Measurements from ENCODE around the gene THAP4.
"Not testable (repeated sequence)": the region's sequence is repeated elsewhere in the genome, so short reads cannot be mapped to it uniquely, and the experiment has no call there.

THAP4 gene

GRCh38 chr2:241665731-241666440, 28.9 kb upstream of the THAP4 start:
- DNase-seq (ENCODE audit: low spot score), result no peak

- not testable (repeated sequence) for DNase-seq (ENCODE audit: low spot score)
Observed at GRCh38 chr2:241662731-241663130, 25.8 kb upstream of the THAP4 start.

- no peak for DNase-seq (ENCODE audit: low spot score)
Observed at GRCh38 chr2:241660593-241661213, 23.7 kb upstream of the THAP4 start.

GRCh38 chr2:241659150-241659739, 22.3 kb upstream of the THAP4 start:
- peak; percentile 77 for DNase-seq (ENCODE audit: low spot score)

- no peak for DNase-seq (ENCODE audit: low spot score)
Observed at GRCh38 chr2:241658296-241658695, 21.3 kb upstream of the THAP4 start.

GRCh38 chr2:241657786-241658254, 20.9 kb upstream of the THAP4 start:
- DNase-seq (ENCODE audit: low spot score), result no peak

- DNase-seq (ENCODE audit: low spot score), result no peak
Observed at GRCh38 chr2:241656190-241656741, 19.3 kb upstream of the THAP4 start.

- DNase-seq (ENCODE audit: low spot score), result no peak
Observed at GRCh38 chr2:241655516-241656189, 18.7 kb upstream of the THAP4 start.

GRCh38 chr2:241654551-241654950, 17.6 kb upstream of the THAP4 start:
- DNase-seq (ENCODE audit: low spot score), result no peak

GRCh38 chr2:241653210-241653750, 16.3 kb upstream of the THAP4 start:
- DNase-seq (ENCODE audit: low spot score), result no peak

GRCh38 chr2:241652722-241653121, 15.8 kb upstream of the THAP4 start:
- no peak for DNase-seq (ENCODE audit: low spot score)

- no peak for DNase-seq (ENCODE audit: low spot score)
Observed at GRCh38 chr2:241652142-241652541, 15.2 kb upstream of the THAP4 start.

GRCh38 chr2:241649927-241650326, 13.0 kb upstream of the THAP4 start:
- DNase-seq (ENCODE audit: low spot score), result no peak

GRCh38 chr2:241649404-241649803, 12.4 kb upstream of the THAP4 start:
- DNase-seq (ENCODE audit: low spot score), result no peak

GRCh38 chr2:241648453-241648852, 11.5 kb upstream of the THAP4 start:
- no peak for DNase-seq (ENCODE audit: low spot score)

GRCh38 chr2:241645915-241646645, 9.1 kb upstream of the THAP4 start:
- DNase-seq (ENCODE audit: low spot score), result no peak

GRCh38 chr2:241645056-241645914, 8.3 kb upstream of the THAP4 start:
- no peak for DNase-seq (ENCODE audit: low spot score)

GRCh38 chr2:241641631-241642030, 4.7 kb upstream of the THAP4 start:
- no peak for DNase-seq (ENCODE audit: low spot score)

GRCh38 chr2:241640165-241640795, 3.3 kb upstream of the THAP4 start:
- no peak for DNase-seq (ENCODE audit: low spot score)

- DNase-seq (ENCODE audit: low spot score), result no peak
Observed at GRCh38 chr2:241639385-241639784, 2.4 kb upstream of the THAP4 start.

Data from AG08395 (cell line).